Lung microvascular endothelial cell (primary cell): Measurements from ENCODE around the gene TBX6. TPM values are rescaled to one million over a fixed set of nuclear protein-coding genes. Genes with fewer than 3 reads are reported as not detected.
"Not testable (repeated sequence)": the region's sequence is repeated elsewhere in the genome, so short reads cannot be mapped to it uniquely, and the experiment has no call there.

Experiments
- DNase-seq, 2 donors: peaks; one replicate each; pipeline versions ENCODE4 v3.0.0 to v3.0.0-alpha.2; 2010; ENCODE audit warnings: low read depth in 2 of 2
- total RNA-seq: library from RNA; depleted of rRNA; stranded (reverse); fragments of >200 nt; gene quantifications from 2 replicates; pipeline ENCODE4 v1.2.1, GENCODE V29; 2014

TBX6 gene
- total RNA-seq, 1 donor from 2014 or later = under 0.01 TPM

- peak in 1 of 2 donors; percentile 29 for DNase-seq
Measured at GRCh38 chr16:30066761-30067583, 24.8 kb downstream of the TBX6 start.

GRCh38 chr16:30065943-30066760 lies 25.6 kb downstream of the TBX6 start:
- peak; percentile 65 to 72 for DNase-seq

GRCh38 chr16:30065102-30065942 lies 26.4 kb downstream of the TBX6 start, which contains the start of gene ALDOA:
Gene ALDOA (plus strand): TSS chr16:30065760. CDS start chr16:30066898, 1,138 bp downstream.
- peak; percentile 99 for DNase-seq

- no peak for DNase-seq
Measured at GRCh38 chr16:30064729-30065101, 27.0 kb downstream of the TBX6 start.

GRCh38 chr16:30063893-30064728 lies 27.6 kb downstream of the TBX6 start:
- DNase-seq = peak; percentile 52 to 55

- no peak for DNase-seq
Measured at GRCh38 chr16:30063278-30063892, 28.3 kb downstream of the TBX6 start.

- DNase-seq = no peak
Measured at GRCh38 chr16:30060836-30061554, 30.7 kb downstream of the TBX6 start.

- no peak for DNase-seq
Measured at GRCh38 chr16:30060346-30060745, 31.4 kb downstream of the TBX6 start.

GRCh38 chr16:30054959-30055553 lies 36.7 kb downstream of the TBX6 start:
- DNase-seq = peak; percentile 39 to 47

GRCh38 chr16:30054451-30054850 lies 37.3 kb downstream of the TBX6 start:
- DNase-seq = no peak

- DNase-seq = peak in 1 of 2 donors; percentile 56
Measured at GRCh38 chr16:30053376-30054015, 38.2 kb downstream of the TBX6 start.

- DNase-seq = peak; percentile 92 to 93
Measured at GRCh38 chr16:30052671-30053372, 38.9 kb downstream of the TBX6 start.

- peak in 1 of 2 donors; percentile 90 for DNase-seq
Measured at GRCh38 chr16:30051518-30051917, 40.2 kb downstream of the TBX6 start.

GRCh38 chr16:30049871-30050270 lies 41.9 kb downstream of the TBX6 start:
- DNase-seq = no peak

- DNase-seq = no peak
Measured at GRCh38 chr16:30046588-30046987, 45.1 kb downstream of the TBX6 start.

GRCh38 chr16:30046178-30046577 lies 45.5 kb downstream of the TBX6 start:
- DNase-seq = no peak

- DNase-seq = peak; percentile 55 to 64
Measured at GRCh38 chr16:30041841-30042240, 49.9 kb downstream of the TBX6 start.

GRCh38 chr16:30040690-30041089 lies 51.0 kb downstream of the TBX6 start:
- not testable (repeated sequence) for DNase-seq
